ENCODE results near the gene CDC42BPA.
"Not testable (repeated sequence)": the region's sequence is repeated elsewhere in the genome, so short reads cannot be mapped to it uniquely, and the experiment has no call there.

CDC42BPA gene

GRCh38 chr1:227305894-227306626 is 12.2 kb downstream of the CDC42BPA start:
- no peak for DNase-seq

GRCh38 chr1:227304665-227305064 is 13.6 kb downstream of the CDC42BPA start:
- DNase-seq: no peak

GRCh38 chr1:227303662-227304061 is 14.6 kb downstream of the CDC42BPA start:
- DNase-seq: no peak

GRCh38 chr1:227300682-227301081 is 17.6 kb downstream of the CDC42BPA start:
- DNase-seq: no peak

DNA sequence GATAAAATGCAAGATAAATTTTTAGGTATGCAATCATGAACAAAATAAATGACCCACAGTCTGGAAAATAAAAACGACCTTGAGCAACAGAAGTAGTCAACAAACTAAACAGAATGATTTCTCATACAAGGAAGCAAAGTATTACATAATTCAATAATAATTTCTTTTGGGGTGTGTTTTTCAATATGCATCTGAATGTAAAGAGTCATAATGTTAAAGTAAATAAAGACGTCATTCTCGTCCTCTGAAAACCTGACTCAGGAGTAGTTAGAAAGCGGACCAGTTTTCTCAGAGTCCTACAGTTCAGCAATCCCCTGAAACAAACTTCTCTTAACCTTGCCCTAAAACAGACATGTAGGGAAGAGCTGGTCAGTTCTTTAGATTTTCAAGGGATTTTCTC is 18.6 kb downstream of the CDC42BPA start:
- DNase-seq: no peak

- DNase-seq: no peak
These were observed 19.1 kb downstream of the CDC42BPA start for GRCh38 chr1:227299241-227299627.

DNA sequence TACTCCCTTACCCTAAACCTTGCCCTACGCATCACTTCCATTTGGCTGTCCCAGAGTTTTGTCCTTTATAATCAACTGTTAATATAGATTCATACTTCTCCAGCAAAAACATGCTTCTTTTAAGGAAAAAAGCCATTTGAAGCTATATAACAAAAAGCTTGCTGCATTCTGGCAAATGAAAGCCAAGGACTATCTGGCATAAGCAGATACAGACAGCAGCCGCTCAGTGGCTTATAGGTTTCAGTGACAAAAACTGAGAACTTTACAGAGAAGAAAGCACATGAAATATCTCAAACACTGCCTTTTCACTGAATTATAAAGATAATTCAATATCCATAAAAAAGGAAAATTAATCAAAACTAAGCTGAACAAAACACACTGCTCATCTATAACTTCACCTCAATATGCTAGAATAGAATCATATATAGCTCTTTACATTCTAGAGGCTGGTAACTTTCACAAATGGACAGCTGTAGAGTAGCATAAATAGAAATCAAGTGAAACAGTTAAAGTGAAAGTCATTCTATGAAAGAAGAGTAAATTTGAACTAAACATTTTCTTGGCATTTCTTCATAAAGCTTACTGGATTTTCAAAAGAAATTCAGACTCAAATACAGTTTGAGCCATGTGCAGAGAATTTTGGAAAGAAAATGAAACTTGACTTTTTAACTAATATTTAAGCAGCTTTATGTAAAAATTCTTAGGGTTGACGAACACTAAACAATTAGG is 19.6 kb downstream of the CDC42BPA start:
- DNase-seq: no peak

DNA sequence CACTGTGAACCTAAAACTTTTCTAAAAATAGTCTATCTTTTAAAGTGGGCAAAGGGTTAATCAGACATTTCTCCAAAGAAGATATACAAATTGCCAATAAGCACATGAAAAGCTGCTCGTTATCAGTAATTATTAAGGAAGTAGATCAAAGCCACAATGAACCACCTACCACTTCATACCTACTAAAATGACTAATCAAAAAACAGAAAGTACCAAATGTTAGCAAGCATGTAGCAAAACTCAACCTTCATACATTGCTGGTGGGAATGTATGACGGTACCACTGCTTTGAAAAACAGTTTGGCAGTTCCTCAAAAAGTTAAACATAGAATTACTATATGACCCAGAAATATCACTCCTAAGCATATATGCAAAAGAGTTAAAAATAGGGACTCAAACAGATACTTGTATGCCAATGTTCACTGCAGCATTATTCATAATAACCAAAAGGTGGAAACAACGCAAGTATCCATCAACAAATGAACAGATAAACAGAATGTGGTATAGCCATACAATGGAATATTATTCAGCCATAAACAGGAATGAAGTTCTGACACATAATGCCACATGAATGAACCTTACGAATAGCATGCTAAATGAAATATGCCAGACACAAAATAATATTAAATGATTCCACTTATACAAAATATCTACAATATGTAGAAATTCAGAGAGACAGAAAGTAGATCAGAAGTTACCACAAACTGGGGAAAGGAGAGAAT is 21.1 kb downstream of the CDC42BPA start:
- DNase-seq: no peak

GRCh38 chr1:227295609-227296008 is 22.7 kb downstream of the CDC42BPA start:
- no peak for DNase-seq

GRCh38 chr1:227285745-227286144 is 32.5 kb downstream of the CDC42BPA start:
- no peak for DNase-seq

DNA sequence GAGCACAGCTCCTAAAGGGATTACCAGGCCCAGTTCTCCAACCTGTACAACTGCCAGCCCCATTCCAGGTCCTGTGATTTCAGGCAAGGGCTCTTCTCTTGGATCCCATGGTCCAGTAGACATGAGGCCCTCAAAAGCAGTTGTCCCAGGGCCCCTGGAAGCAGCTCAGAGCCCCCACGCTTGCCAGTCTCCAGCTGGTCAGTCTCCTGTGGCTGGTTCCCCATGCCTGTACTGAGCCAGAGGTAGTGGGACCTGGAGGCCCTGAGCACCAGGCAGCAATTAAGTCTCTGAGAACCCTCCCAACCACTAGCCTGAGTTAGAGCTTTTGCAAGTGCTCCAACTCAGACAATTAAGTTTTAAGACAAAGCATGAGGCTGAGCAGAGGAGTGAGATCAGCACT is 36.9 kb downstream of the CDC42BPA start:
- no peak for DNase-seq

DNA sequence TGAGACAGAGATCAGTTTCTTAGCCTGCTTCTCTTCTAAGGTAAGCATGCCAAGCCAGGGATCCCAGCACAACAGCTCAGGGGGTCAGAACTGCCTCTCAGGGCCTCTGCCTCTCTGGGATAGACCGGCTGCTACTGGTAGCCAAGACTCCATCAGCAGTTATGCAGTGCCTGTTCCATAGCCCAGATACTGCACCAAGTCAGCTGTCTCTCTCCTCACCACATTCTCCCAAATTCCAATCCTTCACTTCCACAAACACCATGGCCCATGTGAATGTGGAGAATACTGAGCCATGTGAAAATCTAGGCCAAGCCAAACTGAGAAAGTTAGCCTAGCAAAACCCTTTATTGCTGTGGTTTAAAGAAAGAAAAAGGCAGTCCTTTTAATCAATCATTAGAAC is 37.5 kb downstream of the CDC42BPA start:
- no peak for DNase-seq

- not testable (repeated sequence) for DNase-seq
These were observed 42.1 kb downstream of the CDC42BPA start for GRCh38 chr1:227276156-227276693.

DNA sequence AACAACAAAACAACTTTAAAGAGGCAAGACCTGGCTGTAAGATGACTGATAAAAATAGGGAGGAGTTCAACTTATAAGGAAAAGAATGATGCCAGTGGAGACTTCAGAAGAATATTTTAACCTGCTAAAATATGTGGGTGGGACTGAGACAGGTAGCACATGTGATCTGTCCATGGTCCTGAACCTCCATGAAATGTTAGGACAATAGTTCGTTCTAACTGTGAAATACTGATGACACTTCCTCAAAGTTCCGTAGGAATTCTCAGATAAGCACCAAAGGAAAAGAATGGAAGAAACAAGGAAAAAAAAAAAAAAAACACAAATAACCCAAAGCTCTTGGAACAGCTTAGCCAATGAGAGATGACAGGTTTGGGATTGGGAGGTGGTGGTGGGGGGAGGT is 44.7 kb downstream of the CDC42BPA start:
- DNase-seq: no peak

- DNase-seq: no peak
These were observed 45.9 kb downstream of the CDC42BPA start for GRCh38 chr1:227272428-227272827.

- DNase-seq: no peak
These were observed 47.7 kb downstream of the CDC42BPA start for GRCh38 chr1:227270554-227270953.

DNA sequence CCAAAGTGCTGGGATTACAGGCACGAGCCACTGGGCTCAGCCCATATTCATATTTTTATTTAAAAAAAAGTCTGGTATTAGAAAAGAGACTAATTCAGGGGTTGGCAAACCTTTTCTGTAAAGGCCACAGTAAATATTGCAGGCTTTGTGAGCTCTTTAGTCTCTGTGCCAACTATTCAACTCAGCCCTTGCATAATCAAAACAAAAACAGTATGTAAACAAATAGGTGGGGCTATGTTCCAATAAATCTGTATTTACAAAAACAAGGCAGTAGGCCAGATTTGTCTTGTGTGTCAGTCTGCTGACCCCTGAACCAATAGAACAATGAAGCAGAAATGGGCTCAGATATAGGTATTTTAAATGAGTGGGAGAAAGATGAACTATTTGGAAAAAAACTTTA is 49.3 kb downstream of the CDC42BPA start:
- no peak for DNase-seq

GRCh38 chr1:227265891-227266290 is 52.4 kb downstream of the CDC42BPA start:
- DNase-seq: no peak

DNA sequence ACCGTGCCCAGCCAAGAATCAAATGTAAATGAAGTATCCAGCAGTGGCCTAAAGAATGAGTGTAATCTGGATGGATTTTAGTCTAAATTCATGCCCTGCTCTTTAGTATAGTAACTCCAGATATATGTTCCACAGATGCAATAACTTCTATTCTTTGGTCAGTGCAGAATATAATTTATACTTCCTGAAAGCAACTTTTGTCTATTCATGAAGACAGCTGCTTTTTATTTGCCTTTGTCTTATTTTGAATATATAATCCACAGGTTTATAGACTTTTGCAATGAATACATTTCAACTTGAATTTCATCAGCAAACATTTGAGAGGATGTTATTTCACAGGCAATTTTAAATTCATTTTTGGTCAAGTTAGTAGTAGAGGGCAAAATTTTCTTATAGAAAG is 54.4 kb downstream of the CDC42BPA start:
- no peak for DNase-seq

- DNase-seq: no peak
These were observed 56.8 kb downstream of the CDC42BPA start for GRCh38 chr1:227261501-227261900.

GRCh38 chr1:227260433-227260832 is 57.9 kb downstream of the CDC42BPA start:
- DNase-seq: no peak

DNA sequence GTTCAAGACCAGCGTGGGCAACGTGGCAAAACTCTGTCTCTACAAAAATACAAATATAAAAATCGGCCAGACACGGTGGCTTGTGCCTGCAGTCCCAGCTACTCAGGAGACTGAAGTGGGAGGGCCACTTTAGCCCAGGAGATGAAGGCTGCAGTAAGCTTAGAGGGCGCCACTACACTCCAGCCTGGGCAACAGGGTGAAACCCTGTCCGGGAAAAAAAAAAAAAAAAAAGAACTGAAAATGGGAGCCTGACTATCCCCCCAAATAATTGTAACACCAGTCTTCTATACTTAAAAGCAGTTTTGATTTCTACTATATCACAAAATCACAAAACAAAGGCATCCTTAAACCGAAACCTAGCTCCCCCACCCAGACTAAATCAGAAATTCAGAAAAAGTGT is 60.3 kb downstream of the CDC42BPA start:
- no peak for DNase-seq

DNA sequence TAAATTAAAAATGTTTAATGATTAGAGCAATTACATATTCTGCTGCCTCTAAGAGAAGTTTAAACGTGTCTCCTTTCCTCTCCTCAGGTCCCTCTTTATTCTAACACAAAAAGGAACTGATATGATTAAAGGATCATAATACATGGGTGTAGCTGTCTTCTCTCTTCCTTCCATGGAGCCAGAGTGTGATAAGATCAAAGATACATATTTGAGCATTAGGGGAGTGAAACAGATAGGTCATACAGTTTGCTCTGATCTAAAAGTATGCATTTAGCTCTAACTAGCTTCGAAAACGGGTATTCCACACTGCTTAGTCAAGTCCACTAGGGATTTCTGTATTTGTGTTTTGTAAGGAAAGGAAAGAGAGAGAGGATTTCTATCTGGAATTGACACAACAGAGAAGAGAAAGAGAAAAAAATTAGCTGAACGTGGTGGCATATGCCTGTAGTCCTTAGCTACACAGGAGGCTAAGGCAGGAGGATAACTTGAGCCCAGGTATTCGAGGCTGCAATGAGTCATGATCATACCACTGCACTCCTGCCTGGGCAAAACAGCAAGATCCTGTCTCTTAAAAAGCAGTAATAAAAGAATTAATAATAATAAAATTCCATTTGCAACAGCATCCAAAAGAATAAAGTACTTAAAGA is 63.1 kb downstream of the CDC42BPA start:
- no peak for DNase-seq
